Measurements from ENCODE around the gene NLRP5. TPM values are rescaled to one million over a fixed set of nuclear protein-coding genes. Genes with fewer than 3 reads are reported as not detected.
A peak's percentile ranks its signal among the peaks of the same experiment; 100 is the strongest.

The NLRP5 gene
- total RNA-seq, 1 experiment from 2014 or later, result not detected

DNA sequence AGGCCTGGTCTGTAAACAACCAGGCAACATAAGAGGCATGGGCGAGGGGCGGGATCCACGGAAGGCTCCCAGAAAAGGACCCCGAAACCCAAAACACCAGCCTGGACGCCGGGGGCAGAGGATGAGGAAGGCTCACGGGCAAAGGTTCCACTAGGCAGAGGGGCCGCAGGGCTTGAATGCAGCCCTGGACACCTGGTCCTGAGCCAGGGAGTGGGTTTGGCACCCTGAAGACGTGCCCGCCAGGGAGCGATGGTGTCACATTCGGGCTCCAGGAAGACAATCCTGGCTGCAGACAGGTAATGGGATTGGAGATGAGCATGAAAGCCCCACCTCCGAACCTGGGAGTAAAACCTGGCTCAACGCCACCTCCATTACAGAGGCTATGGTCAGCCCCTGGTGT lies 102.8 kb downstream of the NLRP5 start:
- ATAC-seq, result no peak
- peaks cover 49% of the 10 kb centered on the region for H3K79me2 ChIP-seq (ENCODE audit: low read length)
- no peak overlapping the region for H2AFZ ChIP-seq (ENCODE audit: low read length)
- intact Hi-C loops (cut with micrococcal nuclease), result no loop called here
- H3K36me3 ChIP-seq (ENCODE audit: low read depth, low read length), result peaks cover 27% of the 10 kb centered on the region; the same call in 1 of the 2 replicates
- POLR2A ChIA-PET (ENCODE audit: unreplicated experiment), result no interaction called here
- no TSS peak for BruUV-seq (replicated peaks)
- peaks cover 52% of the 10 kb centered on the region for H4K20me1 ChIP-seq (ENCODE audit: low read length)
- H3K4me2 ChIP-seq (ENCODE audit: low read length), result no peak overlapping the region
- H3K9me2 ChIP-seq (replicated peaks; ENCODE audit: low read length), result no peaks in the 10 kb centered on the region
- CTCF ChIA-PET, result no interaction called here
- no peak overlapping the region for H3K4me3 ChIP-seq (ENCODE audit: low read length)
- H3K4me1 ChIP-seq (ENCODE audit: insufficient read depth, low read length), result no peaks in the 10 kb centered on the region
- H3F3A ChIP-seq (ENCODE audit: low read length, unreplicated experiment), result no peaks in the 10 kb centered on the region
- TF ChIP-seq, protein P1, sequence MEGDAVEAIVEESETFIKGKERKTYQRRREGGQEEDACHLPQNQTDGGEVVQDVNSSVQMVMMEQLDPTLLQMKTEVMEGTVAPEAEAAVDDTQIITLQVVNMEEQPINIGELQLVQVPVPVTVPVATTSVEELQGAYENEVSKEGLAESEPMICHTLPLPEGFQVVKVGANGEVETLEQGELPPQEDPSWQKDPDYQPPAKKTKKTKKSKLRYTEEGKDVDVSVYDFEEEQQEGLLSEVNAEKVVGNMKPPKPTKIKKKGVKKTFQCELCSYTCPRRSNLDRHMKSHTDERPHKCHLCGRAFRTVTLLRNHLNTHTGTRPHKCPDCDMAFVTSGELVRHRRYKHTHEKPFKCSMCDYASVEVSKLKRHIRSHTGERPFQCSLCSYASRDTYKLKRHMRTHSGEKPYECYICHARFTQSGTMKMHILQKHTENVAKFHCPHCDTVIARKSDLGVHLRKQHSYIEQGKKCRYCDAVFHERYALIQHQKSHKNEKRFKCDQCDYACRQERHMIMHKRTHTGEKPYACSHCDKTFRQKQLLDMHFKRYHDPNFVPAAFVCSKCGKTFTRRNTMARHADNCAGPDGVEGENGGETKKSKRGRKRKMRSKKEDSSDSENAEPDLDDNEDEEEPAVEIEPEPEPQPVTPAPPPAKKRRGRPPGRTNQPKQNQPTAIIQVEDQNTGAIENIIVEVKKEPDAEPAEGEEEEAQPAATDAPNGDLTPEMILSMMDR (conservative IDR thresholded peaks at IDR 0.05; ENCODE audit: low read depth, low read length), result no peak
- TF ChIP-seq EZH2phosphoT487 (IDR thresholded peaks at IDR 0.05; ENCODE audit: borderline replicate concordance, low read length), result no peak
- no peak for TF ChIP-seq EZH2 (IDR thresholded peaks at IDR 0.05; ENCODE audit: low read length, unreplicated experiment)
- no peaks in the 10 kb centered on the region for H3K27me3 ChIP-seq (ENCODE audit: low read length)
- no peaks in the 10 kb centered on the region for H3K9me3 ChIP-seq (ENCODE audit: low read length)
- no peak overlapping the region for H3K9ac ChIP-seq (ENCODE audit: low read length)
- DNase-seq, result no peak
- no peak overlapping the region for H3K27ac ChIP-seq (ENCODE audit: low read length)

DNA sequence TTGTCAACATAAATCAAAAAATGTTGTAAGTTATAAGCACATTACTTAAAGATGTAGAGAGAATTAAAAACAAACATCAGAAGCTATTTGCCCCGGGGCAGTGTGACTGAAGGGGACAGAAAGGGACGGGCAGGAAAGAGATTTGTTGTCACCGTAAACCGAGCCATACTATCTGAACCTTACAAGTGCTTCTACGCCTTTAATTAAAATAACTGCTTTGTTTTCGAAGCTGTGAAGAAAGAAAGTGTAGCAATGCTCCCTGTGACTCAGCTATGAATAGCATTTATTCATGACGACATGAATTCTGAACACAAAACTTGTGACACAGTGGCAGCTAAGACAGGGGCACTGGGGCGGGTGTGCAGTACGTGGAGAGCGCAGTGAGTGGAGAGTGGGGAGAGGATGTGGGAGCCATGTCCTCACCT lies 104.5 kb downstream of the NLRP5 start:
- intact Hi-C loops (cut with micrococcal nuclease), result no loop called here
- no peaks in the 10 kb centered on the region for H3K9me2 ChIP-seq (replicated peaks; ENCODE audit: low read length)
- no peaks in the 10 kb centered on the region for H3K4me1 ChIP-seq (ENCODE audit: insufficient read depth, low read length)
- no peak overlapping the region for H3K4me2 ChIP-seq (ENCODE audit: low read length)
- no peak overlapping the region for H3K9ac ChIP-seq (ENCODE audit: low read length)
- H3K27me3 ChIP-seq (ENCODE audit: low read length), result no peaks in the 10 kb centered on the region
- peak; percentile 31 for ATAC-seq
- ChIA-PET CTCF (no interaction called here), POLR2A (ENCODE audit: unreplicated experiment) (no interaction called here)
- H3K79me2 ChIP-seq (ENCODE audit: low read length), result peaks cover 64% of the 10 kb centered on the region
- H3K27ac ChIP-seq (ENCODE audit: low read length), result no peak overlapping the region
- peaks cover 35% of the 10 kb centered on the region for H4K20me1 ChIP-seq (ENCODE audit: low read length)
- H3K36me3 ChIP-seq (ENCODE audit: low read depth, low read length), result peaks cover 23% of the 10 kb centered on the region
- TF ChIP-seq, protein P1 (conservative IDR thresholded peaks at IDR 0.05; ENCODE audit: low read depth, low read length), result no peak
- TF ChIP-seq EZH2 (IDR thresholded peaks at IDR 0.05; ENCODE audit: low read length, unreplicated experiment), result no peak
- no peak for TF ChIP-seq EZH2phosphoT487 (IDR thresholded peaks at IDR 0.05; ENCODE audit: borderline replicate concordance, low read length)
- H3K9me3 ChIP-seq (ENCODE audit: low read length), result no peaks in the 10 kb centered on the region
- no peaks in the 10 kb centered on the region for H3F3A ChIP-seq (ENCODE audit: low read length, unreplicated experiment)
- no TSS peak for BruUV-seq (replicated peaks)
- no peak overlapping the region for H3K4me3 ChIP-seq (ENCODE audit: low read length)
- peak; percentile 19 for DNase-seq
- no peak overlapping the region for H2AFZ ChIP-seq (ENCODE audit: low read length)

DNA sequence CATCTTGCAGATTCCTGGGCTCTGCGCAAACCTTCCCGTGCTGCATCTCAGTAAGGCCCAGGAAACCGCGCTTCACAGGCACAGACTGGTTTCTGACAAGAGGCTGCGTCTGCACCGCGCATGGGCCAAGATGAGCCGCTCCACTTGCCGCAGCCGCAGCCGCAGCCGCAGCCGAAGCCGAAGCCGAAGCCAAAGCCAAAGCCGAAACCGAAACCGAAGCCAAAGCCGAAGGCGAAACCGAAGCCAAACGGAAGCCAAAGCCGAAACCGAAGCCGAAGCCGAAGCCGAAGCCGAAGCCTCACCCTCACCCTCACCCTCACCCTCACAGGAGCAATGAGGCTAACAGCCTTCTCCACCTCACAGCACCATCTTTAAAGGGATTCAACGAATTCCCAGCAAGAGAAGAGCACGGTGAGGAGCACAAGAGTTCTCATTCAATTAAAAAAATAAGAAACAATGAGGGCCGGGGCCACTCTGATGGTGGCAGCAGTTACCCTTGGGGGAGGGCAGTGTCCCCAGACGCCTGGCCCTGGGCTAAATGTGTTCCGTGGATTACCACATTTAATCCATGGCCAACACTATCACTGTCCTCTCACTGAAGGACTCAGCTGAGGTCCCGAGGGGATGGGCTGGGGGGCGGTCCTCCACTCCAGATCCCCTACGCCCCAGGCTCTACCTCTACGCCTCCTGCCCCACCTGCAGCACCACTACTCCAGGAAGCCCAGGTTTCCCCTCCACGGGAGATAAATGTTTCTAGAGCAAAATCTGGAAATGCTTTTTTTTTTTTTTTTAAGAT lies 105.4 kb downstream of the NLRP5 start:
- H3K4me2 ChIP-seq (ENCODE audit: low read length), result no peak overlapping the region
- no peak overlapping the region for H3K4me3 ChIP-seq (ENCODE audit: low read length)
- POLR2A ChIA-PET (ENCODE audit: unreplicated experiment), result no interaction called here
- no peak overlapping the region for H2AFZ ChIP-seq (ENCODE audit: low read length)
- no peaks in the 10 kb centered on the region for H3K9me2 ChIP-seq (replicated peaks; ENCODE audit: low read length)
- intact Hi-C loops (cut with micrococcal nuclease), result no loop called here
- peaks cover 24% of the 10 kb centered on the region for H3K36me3 ChIP-seq (ENCODE audit: low read depth, low read length)
- H3K27ac ChIP-seq (ENCODE audit: low read length), result no peak overlapping the region
- no peak for ATAC-seq
- no peak for DNase-seq
- H3F3A ChIP-seq (ENCODE audit: low read length, unreplicated experiment), result no peaks in the 10 kb centered on the region
- CTCF ChIA-PET, result no interaction called here
- TF ChIP-seq, protein P1 (conservative IDR thresholded peaks at IDR 0.05; ENCODE audit: low read depth, low read length), result no peak
- no peak for TF ChIP-seq EZH2phosphoT487 (IDR thresholded peaks at IDR 0.05; ENCODE audit: borderline replicate concordance, low read length)
- TF ChIP-seq EZH2 (IDR thresholded peaks at IDR 0.05; ENCODE audit: low read length, unreplicated experiment), result no peak
- H3K9me3 ChIP-seq (ENCODE audit: low read length), result no peaks in the 10 kb centered on the region
- H4K20me1 ChIP-seq (ENCODE audit: low read length), result peaks cover 29% of the 10 kb centered on the region
- H3K79me2 ChIP-seq (ENCODE audit: low read length), result peaks cover 66% of the 10 kb centered on the region
- no peaks in the 10 kb centered on the region for H3K27me3 ChIP-seq (ENCODE audit: low read length)
- BruUV-seq (replicated peaks), result no TSS peak
- no peaks in the 10 kb centered on the region for H3K4me1 ChIP-seq (ENCODE audit: insufficient read depth, low read length)
- no peak overlapping the region for H3K9ac ChIP-seq (ENCODE audit: low read length)
